ENCODE results near the gene FOXRED2.

DNA sequence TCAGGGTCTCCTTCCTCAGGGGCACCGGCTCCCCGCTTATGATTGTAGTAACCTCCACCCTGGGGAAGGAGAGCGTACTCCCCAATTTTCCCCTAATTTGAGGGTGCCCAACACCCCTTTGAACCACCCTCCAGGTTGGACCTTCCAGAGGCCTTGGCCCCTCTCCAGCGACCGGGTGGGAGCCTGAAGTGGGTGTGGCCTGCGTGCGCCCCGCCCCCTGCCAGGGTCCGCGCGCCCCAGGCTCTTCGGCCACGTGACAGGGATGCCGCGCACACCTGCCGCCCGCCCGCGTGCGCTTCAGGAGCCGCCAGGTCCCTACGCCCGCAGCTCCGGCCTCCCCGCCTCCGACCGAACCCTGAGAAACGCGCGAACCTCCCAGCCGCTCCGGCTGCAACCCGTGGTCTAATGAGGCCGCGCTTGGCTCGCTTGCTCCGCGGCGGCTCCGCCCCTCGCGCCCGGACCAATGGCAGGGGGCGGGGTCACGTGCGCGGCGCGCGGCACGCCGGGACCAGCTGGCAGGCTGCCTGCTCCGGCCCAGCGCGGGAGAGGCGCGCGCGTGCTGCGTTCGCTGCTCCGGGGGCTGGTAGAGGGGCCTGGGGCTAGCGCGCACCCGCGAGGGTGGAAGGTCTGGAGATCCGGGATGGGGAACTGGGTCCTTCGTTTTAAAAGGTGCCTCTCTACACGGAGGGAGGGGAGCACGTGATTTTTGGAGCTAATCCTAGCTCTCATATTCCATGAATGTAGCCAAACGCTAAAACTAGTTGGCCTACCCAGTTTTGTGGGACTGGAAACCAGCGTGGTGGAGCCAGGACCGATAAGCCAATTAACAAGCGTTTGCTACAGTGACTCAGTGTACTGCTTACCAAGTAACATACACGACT lies at the start of gene FOXRED2:
- TF ChIP-seq, protein P1, sequence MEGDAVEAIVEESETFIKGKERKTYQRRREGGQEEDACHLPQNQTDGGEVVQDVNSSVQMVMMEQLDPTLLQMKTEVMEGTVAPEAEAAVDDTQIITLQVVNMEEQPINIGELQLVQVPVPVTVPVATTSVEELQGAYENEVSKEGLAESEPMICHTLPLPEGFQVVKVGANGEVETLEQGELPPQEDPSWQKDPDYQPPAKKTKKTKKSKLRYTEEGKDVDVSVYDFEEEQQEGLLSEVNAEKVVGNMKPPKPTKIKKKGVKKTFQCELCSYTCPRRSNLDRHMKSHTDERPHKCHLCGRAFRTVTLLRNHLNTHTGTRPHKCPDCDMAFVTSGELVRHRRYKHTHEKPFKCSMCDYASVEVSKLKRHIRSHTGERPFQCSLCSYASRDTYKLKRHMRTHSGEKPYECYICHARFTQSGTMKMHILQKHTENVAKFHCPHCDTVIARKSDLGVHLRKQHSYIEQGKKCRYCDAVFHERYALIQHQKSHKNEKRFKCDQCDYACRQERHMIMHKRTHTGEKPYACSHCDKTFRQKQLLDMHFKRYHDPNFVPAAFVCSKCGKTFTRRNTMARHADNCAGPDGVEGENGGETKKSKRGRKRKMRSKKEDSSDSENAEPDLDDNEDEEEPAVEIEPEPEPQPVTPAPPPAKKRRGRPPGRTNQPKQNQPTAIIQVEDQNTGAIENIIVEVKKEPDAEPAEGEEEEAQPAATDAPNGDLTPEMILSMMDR (IDR thresholded peaks at IDR 0.05; ENCODE audit: low read depth, low read length), result no peak
- no peak for TF ChIP-seq EZH2phosphoT487 (IDR thresholded peaks at IDR 0.05; ENCODE audit: low read depth)

Measured in OCI-LY3 (cell line).